ENCODE results near the gene AURKB.

Gene AURKB

GRCh38 chr17:8167526-8167925 lies 42.8 kb downstream of the AURKB start:
- H3K27ac ChIP-seq = no peak overlapping the region
- no peak overlapping the region for H3K4me2 ChIP-seq
- no peaks in the 10 kb centered on the region for H3K79me2 ChIP-seq (ENCODE audit: insufficient read depth, low read depth)
- no peak overlapping the region for H3K9ac ChIP-seq
- H3K4me3 ChIP-seq (IDR thresholded peaks at IDR 0.05; ENCODE audit: insufficient read depth, low read depth, low read length) = no peak overlapping the region
- H2AFZ ChIP-seq (ENCODE audit: low read depth) = no peak overlapping the region
- no peaks in the 10 kb centered on the region for H3K27me3 ChIP-seq (ENCODE audit: insufficient read depth, low read depth)
- no peaks in the 10 kb centered on the region for H4K20me1 ChIP-seq (ENCODE audit: insufficient read depth)
- TF ChIP-seq, protein P1, sequence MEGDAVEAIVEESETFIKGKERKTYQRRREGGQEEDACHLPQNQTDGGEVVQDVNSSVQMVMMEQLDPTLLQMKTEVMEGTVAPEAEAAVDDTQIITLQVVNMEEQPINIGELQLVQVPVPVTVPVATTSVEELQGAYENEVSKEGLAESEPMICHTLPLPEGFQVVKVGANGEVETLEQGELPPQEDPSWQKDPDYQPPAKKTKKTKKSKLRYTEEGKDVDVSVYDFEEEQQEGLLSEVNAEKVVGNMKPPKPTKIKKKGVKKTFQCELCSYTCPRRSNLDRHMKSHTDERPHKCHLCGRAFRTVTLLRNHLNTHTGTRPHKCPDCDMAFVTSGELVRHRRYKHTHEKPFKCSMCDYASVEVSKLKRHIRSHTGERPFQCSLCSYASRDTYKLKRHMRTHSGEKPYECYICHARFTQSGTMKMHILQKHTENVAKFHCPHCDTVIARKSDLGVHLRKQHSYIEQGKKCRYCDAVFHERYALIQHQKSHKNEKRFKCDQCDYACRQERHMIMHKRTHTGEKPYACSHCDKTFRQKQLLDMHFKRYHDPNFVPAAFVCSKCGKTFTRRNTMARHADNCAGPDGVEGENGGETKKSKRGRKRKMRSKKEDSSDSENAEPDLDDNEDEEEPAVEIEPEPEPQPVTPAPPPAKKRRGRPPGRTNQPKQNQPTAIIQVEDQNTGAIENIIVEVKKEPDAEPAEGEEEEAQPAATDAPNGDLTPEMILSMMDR (conservative IDR thresholded peaks at IDR 0.05; ENCODE audit: low read depth, low read length) = no peak
- H3K36me3 ChIP-seq (ENCODE audit: insufficient read depth) = no peaks in the 10 kb centered on the region
- H3K4me1 ChIP-seq (ENCODE audit: low read depth, poor library complexity, severe bottlenecking) = no peaks in the 10 kb centered on the region

GRCh38 chr17:8166731-8167130 lies 43.6 kb downstream of the AURKB start:
- H4K20me1 ChIP-seq (ENCODE audit: insufficient read depth) = no peaks in the 10 kb centered on the region
- no peaks in the 10 kb centered on the region for H3K79me2 ChIP-seq (ENCODE audit: insufficient read depth, low read depth)
- no peaks in the 10 kb centered on the region for H3K27me3 ChIP-seq (ENCODE audit: insufficient read depth, low read depth)
- H3K4me1 ChIP-seq (ENCODE audit: low read depth, poor library complexity, severe bottlenecking) = no peaks in the 10 kb centered on the region
- H3K27ac ChIP-seq = no peak overlapping the region
- no peaks in the 10 kb centered on the region for H3K36me3 ChIP-seq (ENCODE audit: insufficient read depth)
- no peak overlapping the region for H3K4me3 ChIP-seq (IDR thresholded peaks at IDR 0.05; ENCODE audit: insufficient read depth, low read depth, low read length)
- TF ChIP-seq, protein P1 (conservative IDR thresholded peaks at IDR 0.05; ENCODE audit: low read depth, low read length) = no peak
- H3K4me2 ChIP-seq = no peak overlapping the region
- H2AFZ ChIP-seq (ENCODE audit: low read depth) = no peak overlapping the region
- no peak overlapping the region for H3K9ac ChIP-seq

DNA sequence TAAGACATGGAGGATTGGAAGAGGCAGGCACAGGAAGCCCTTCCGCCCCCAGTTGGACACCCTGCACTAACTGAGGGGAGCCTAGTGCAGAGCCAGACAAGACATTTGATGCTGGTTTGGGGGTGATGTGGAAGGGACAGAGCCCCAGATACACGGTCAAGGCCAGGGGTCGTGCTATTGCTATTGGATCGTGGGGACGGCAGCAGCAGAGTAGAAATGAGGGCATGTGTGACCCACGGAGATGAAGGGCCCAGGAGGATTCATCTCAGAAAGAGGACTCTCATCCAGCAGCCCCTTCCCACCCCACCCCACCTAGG lies 45.6 kb downstream of the AURKB start:
- no peak overlapping the region for H3K27ac ChIP-seq
- H3K9ac ChIP-seq = no peak overlapping the region
- no peaks in the 10 kb centered on the region for H3K4me1 ChIP-seq (ENCODE audit: low read depth, poor library complexity, severe bottlenecking)
- no peaks in the 10 kb centered on the region for H3K36me3 ChIP-seq (ENCODE audit: insufficient read depth)
- no peak overlapping the region for H3K4me3 ChIP-seq (IDR thresholded peaks at IDR 0.05; ENCODE audit: insufficient read depth, low read depth, low read length)
- no peaks in the 10 kb centered on the region for H4K20me1 ChIP-seq (ENCODE audit: insufficient read depth)
- no peaks in the 10 kb centered on the region for H3K79me2 ChIP-seq (ENCODE audit: insufficient read depth, low read depth)
- no peak overlapping the region for H2AFZ ChIP-seq (ENCODE audit: low read depth)
- TF ChIP-seq, protein P1 (conservative IDR thresholded peaks at IDR 0.05; ENCODE audit: low read depth, low read length) = no peak
- H3K4me2 ChIP-seq = no peak overlapping the region
- no peaks in the 10 kb centered on the region for H3K27me3 ChIP-seq (ENCODE audit: insufficient read depth, low read depth)

DNA sequence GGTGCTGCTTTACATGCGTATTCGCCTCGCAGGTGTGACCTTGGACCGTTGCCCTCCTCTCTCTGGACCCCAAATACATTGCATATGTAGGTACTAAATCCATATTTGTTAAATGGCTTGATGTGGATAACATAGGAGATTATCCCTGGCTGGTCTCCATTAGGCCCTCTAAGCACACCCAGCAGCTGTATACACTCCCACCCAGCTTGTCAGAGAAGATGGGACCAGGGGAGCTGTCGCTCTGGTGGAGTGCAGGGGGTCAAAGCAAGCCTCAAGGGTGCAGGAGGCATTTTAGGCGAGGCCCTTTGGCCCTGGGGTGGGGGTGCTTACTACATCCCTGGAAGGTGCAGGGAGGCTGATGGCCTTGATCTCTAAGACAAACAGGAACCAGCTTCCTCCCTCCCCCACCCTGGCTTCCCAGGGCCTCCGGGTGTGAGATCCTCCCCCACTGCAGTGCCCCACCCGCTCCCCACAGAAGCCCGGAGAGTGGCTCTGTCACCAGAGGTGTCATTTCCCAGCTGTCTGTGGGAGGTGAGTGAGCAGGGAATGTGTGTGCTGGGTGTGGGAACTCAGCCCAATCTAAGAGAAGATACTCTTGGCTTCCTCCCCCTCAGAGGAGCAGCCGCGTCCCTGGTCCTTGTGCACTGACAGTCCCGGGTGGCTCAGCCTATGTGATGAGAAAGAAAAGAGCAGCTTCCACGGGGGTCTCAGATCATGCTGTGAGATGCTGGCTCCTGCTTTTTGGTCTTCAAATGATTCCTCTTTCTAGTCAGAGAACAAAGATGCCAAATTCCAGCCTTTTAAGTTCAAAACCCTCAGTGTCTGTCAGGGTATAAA lies 46.2 kb downstream of the AURKB start:
- Histone ChIP-seq H3K36me3 (ENCODE audit: insufficient read depth) (no peaks in the 10 kb centered on the region), H3K4me2 (no peak overlapping the region), H3K9ac (no peak overlapping the region), H3K79me2 (ENCODE audit: insufficient read depth, low read depth) (no peaks in the 10 kb centered on the region), H3K27me3 (ENCODE audit: insufficient read depth, low read depth) (no peaks in the 10 kb centered on the region), H4K20me1 (ENCODE audit: insufficient read depth) (no peaks in the 10 kb centered on the region), H3K27ac (no peak overlapping the region), H2AFZ (ENCODE audit: low read depth) (no peak overlapping the region), H3K4me1 (ENCODE audit: low read depth, poor library complexity, severe bottlenecking) (no peaks in the 10 kb centered on the region), H3K4me3 (IDR thresholded peaks at IDR 0.05; ENCODE audit: insufficient read depth, low read depth, low read length) (no peak overlapping the region)
- TF ChIP-seq, protein P1 (conservative IDR thresholded peaks at IDR 0.05; ENCODE audit: low read depth, low read length) = no peak
